ENCODE measurements around the gene TBC1D14. TPM values are rescaled to one million over a fixed set of nuclear protein-coding genes. Genes with fewer than 3 reads are reported as not detected.

The TBC1D14 gene
- total RNA-seq, 4 donors from 2014 or later: 36.0 to 56.2 (median 41.4) TPM

DNA sequence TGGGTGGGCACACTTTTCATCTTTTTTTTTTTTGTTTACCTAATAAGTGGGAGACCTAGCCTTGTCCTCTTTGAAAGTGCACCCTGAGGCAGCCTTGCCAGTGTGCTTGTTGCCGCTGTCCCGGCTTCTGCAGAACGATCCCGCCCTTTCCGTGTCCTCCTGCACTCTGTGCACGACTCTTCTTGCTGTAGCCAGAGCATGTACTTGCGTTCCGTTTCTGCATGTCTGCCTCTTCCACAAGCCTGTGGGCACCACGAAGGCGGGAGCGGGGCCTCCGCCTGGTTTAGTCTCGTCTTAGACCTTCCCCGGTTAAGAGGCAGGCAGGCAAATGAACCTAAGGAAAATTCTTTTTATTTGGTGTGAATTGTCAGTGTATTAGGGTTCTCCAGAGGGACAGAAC, 32.6 kb upstream of the TBC1D14 start:
- peak overlapping the region; percentile 80 to 90 (median 84) for H3K27ac ChIP-seq
- intact Hi-C loops (cut with DNase I; ENCODE audit: low total_unique reads) (no loop called here), in situ Hi-C loops (cut with MboI; ENCODE audit: low sequenced_read_pairs in 4 of 4) (loop anchor here in 1 of 4 donors (10.0 kb wide), 1 partner anchor 152 kb away; no protein-coding TSS in a partner anchor)
- no peaks in the 10 kb centered on the region for H3K27me3 ChIP-seq
- ATAC-seq (no peak), DNase-seq (no peak)
- TF ChIP-seq POLR2A (IDR thresholded peaks at IDR 0.05): no peak
- TF ChIP-seq, protein P1, sequence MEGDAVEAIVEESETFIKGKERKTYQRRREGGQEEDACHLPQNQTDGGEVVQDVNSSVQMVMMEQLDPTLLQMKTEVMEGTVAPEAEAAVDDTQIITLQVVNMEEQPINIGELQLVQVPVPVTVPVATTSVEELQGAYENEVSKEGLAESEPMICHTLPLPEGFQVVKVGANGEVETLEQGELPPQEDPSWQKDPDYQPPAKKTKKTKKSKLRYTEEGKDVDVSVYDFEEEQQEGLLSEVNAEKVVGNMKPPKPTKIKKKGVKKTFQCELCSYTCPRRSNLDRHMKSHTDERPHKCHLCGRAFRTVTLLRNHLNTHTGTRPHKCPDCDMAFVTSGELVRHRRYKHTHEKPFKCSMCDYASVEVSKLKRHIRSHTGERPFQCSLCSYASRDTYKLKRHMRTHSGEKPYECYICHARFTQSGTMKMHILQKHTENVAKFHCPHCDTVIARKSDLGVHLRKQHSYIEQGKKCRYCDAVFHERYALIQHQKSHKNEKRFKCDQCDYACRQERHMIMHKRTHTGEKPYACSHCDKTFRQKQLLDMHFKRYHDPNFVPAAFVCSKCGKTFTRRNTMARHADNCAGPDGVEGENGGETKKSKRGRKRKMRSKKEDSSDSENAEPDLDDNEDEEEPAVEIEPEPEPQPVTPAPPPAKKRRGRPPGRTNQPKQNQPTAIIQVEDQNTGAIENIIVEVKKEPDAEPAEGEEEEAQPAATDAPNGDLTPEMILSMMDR (IDR thresholded peaks at IDR 0.05 in 4 of 5, conservative IDR thresholded peaks at IDR 0.05 in 1 of 5): no peak
- peaks cover 36 to 40% of the 10 kb centered on the region in 2 donors for H3K4me1 ChIP-seq
- no peaks in the 10 kb centered on the region for H3K9me3 ChIP-seq
- H3K4me3 ChIP-seq: no peak overlapping the region
- peaks cover 0 to 70% of the 10 kb centered on the region in 2 donors for H3K36me3 ChIP-seq

DNA sequence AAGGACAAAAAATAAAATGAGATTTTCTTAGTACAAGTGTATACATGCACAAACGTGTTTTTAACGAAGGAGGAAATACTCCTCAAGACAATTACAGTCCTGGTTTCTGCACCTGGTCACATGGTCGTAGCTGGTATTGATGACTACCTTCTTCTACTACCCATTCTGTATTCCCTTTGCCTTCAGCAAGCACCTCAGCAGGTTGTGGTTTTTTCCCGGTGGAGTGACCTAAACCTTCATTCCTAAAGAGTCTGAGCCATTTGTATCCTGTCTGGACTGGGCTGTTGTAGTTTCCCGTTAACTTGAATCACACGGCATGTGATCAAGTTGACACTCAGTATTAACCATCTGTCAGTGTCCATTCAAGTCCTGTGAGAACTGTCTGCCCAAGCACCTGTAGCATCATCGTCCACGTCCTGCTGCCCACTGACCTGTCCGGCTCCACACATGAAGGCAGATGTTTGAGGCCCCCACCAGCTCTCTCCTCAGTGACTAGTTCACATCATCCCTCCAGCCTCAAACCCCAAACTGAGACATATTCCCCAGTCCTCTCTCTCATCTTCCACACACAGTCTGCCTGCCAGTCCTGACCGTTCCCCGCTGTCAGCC, 31.1 kb upstream of the TBC1D14 start:
- Histone ChIP-seq H3K36me3 (peaks cover 0 to 70% of the 10 kb centered on the region in 2 donors), H3K27ac (peak overlapping the region; percentile 20 to 90 (median 84)), H3K4me3 (no peak overlapping the region), H3K4me1 (peaks cover 29% of the 10 kb centered on the region in 2 donors), H3K9me3 (no peaks in the 10 kb centered on the region), H3K27me3 (no peaks in the 10 kb centered on the region)
- in situ Hi-C loops (cut with MboI; ENCODE audit: low sequenced_read_pairs in 4 of 4) (loop anchor here in 1 of 4 donors (10.0 kb wide), 1 partner anchor 154 kb away; no protein-coding TSS in a partner anchor), intact Hi-C loops (cut with DNase I; ENCODE audit: low total_unique reads) (no loop called here)
- DNase-seq: no peak
- TF ChIP-seq, protein P1 (IDR thresholded peaks at IDR 0.05 in 4 of 5, conservative IDR thresholded peaks at IDR 0.05 in 1 of 5): no peak
- TF ChIP-seq POLR2A (IDR thresholded peaks at IDR 0.05): no peak
- ATAC-seq: no peak

DNA sequence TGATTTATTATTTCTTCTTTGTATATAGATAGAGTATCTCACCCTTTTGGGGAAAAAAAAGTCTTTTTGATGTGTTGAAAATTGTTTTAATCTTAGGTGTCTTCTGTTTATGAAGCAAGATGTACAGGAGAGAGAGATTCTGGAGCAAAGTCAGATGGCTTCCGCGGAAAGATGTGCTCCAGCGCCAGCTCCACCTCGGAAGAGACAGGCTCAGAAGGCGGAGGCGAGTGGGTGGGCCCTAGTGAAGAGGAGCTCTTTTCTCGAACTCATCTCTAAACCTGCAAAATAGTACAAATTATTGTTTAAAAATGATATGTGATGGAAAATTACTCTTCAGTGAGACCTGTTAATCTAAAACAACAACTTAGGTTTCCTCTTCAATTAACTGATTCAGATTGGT, 28.9 kb upstream of the TBC1D14 start:
- ATAC-seq (no peak), DNase-seq (no peak)
- Histone ChIP-seq H3K4me3 (no peak overlapping the region), H3K27me3 (no peaks in the 10 kb centered on the region), H3K9me3 (no peaks in the 10 kb centered on the region), H3K36me3 (peaks cover 0 to 80% of the 10 kb centered on the region in 2 donors), H3K27ac (peak overlapping the region in 1 of 4 donors; percentile 1), H3K4me1 (peaks cover 13% of the 10 kb centered on the region in 2 donors)
- TF ChIP-seq, protein P1 (IDR thresholded peaks at IDR 0.05 in 4 of 5, conservative IDR thresholded peaks at IDR 0.05 in 1 of 5): no peak
- TF ChIP-seq POLR2A (IDR thresholded peaks at IDR 0.05): no peak
- intact Hi-C loops (cut with DNase I; ENCODE audit: low total_unique reads) (no loop called here), in situ Hi-C loops (cut with MboI; ENCODE audit: low sequenced_read_pairs in 4 of 4) (loop anchor here in 1 of 4 donors (10.0 kb wide), 1 partner anchor 166 kb away; the partner anchor contains the start of gene BLOC1S4)

DNA sequence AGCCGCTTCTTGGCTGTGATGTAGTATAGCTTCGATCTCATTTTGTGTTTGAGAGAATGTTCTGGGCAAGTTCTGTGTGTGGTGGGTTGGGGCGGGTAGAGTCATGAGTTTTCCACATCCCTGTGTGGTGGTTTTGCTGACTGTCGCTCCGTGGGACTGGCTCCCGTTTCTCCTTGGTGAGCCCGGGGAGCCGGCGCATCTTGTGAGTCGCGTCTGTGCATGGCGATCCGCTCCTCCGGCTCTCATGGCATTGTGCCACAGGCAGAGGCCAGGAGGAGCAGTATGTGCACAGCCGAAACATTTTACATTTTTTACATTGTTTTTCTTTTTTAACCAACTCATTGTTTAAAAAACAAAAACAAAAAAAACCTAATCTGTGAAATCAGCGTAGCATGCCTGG, 27.7 kb upstream of the TBC1D14 start:
- no peak for ATAC-seq
- Histone ChIP-seq H3K27ac (no peak overlapping the region), H3K9me3 (no peaks in the 10 kb centered on the region), H3K4me3 (no peak overlapping the region), H3K36me3 (peaks cover 0 to 72% of the 10 kb centered on the region in 2 donors), H3K27me3 (no peaks in the 10 kb centered on the region), H3K4me1 (peaks cover 15 to 17% of the 10 kb centered on the region in 2 donors)
- intact Hi-C loops (cut with DNase I; ENCODE audit: low total_unique reads): no loop called here
- DNase-seq: no peak
- no peak for TF ChIP-seq POLR2A (IDR thresholded peaks at IDR 0.05)
- TF ChIP-seq, protein P1 (IDR thresholded peaks at IDR 0.05 in 4 of 5, conservative IDR thresholded peaks at IDR 0.05 in 1 of 5): no peak
- in situ Hi-C loops (cut with MboI; ENCODE audit: low sequenced_read_pairs in 4 of 4): loop anchor here in 1 of 4 donors (10.0 kb wide), 1 partner anchor 167 kb away; the partner anchor contains the start of gene BLOC1S4

All from gastrocnemius medialis (tissue), 4 donors.